ENCODE measurements around the gene PRSS8. TPM values are rescaled to one million over a fixed set of nuclear protein-coding genes. Genes with fewer than 3 reads are reported as not detected.
A peak's percentile ranks its signal among the peaks of the same experiment; 100 is the strongest.

PRSS8 gene
- total RNA-seq, 3 donors from 2014 or later (not counting 1 experiment from before 2014, with no cell fraction given): not detected

DNA sequence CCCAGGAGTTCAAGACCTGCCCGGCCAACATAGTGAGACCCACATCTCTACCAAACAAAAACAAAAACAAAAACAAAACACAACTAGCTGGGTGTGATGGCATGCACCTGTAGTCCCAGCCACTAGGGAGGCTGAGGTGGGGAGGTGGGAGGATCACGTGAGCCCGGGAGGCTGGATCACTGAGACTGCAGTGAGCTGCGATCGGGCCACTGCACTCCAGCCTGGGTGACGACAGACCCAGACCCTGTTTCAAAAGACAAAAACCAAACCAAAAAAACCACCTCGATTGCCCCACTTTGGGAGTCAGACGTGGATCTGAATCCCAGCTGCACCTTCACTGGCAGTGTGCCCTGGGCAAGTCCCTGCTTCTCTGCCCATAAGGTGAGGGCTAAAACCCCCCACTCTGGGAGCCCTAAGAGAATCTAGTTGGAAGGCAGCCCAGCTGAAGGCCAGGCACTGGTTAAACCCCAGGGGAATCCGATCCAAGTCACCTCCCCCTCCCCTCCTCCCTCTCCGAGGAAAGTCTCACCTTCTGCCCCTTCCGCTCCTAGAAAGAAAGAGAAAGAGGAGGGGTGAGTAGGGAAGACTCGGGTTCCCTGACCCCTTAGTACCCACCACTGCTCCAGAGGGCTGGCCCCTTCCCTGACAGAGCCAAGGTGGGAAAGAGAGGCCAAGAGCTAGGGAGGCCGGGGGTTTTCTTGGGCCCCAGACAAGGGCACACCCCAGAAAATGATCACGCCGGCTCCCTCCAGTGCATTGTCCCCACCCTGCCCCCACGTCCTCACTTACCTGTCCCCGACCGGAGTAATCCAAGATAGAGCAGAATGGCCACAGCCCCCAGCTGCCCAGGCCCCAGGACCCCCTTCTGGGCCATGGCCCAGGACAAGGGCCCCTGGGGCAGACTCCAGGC is 647 bp downstream of the PRSS8 start:
- Mint-ChIP-seq H3K4me3 (no peak overlapping the region), H3K27ac (no peak overlapping the region), H3K27me3 (ENCODE audit: low read depth in 2 of 2) (no peaks in the 10 kb centered on the region), H3K4me1 (no peaks in the 10 kb centered on the region), H3K36me3 (no peaks in the 10 kb centered on the region), H3K9me3 (no peaks in the 10 kb centered on the region)
- ATAC-seq: no peak
- Histone ChIP-seq H3K9me3 (ENCODE audit: control insufficient read depth, insufficient read depth, low read length) (no peaks in the 10 kb centered on the region), H3K27me3 (ENCODE audit: control insufficient read depth, insufficient read depth, low read length) (no peaks in the 10 kb centered on the region), H3K27ac (ENCODE audit: low read length) (no peak overlapping the region), H3K4me3 (ENCODE audit: low read length) (no peak overlapping the region), H3K36me3 (ENCODE audit: control insufficient read depth, insufficient read depth, low read length) (peaks cover 24% of the 10 kb centered on the region), H3K4me1 (ENCODE audit: control insufficient read depth, insufficient read depth, low read length) (peaks cover 16% of the 10 kb centered on the region)
- TF ChIP-seq, protein P1, sequence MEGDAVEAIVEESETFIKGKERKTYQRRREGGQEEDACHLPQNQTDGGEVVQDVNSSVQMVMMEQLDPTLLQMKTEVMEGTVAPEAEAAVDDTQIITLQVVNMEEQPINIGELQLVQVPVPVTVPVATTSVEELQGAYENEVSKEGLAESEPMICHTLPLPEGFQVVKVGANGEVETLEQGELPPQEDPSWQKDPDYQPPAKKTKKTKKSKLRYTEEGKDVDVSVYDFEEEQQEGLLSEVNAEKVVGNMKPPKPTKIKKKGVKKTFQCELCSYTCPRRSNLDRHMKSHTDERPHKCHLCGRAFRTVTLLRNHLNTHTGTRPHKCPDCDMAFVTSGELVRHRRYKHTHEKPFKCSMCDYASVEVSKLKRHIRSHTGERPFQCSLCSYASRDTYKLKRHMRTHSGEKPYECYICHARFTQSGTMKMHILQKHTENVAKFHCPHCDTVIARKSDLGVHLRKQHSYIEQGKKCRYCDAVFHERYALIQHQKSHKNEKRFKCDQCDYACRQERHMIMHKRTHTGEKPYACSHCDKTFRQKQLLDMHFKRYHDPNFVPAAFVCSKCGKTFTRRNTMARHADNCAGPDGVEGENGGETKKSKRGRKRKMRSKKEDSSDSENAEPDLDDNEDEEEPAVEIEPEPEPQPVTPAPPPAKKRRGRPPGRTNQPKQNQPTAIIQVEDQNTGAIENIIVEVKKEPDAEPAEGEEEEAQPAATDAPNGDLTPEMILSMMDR (IDR thresholded peaks at IDR 0.05): no peak
- intact Hi-C loops (cut with micrococcal nuclease): no loop called here
- DNase-seq: no peak
- 84% methylated on average over 15 of the region's 18 CpGs for WGBS (ENCODE audit: insufficient coverage)

DNA sequence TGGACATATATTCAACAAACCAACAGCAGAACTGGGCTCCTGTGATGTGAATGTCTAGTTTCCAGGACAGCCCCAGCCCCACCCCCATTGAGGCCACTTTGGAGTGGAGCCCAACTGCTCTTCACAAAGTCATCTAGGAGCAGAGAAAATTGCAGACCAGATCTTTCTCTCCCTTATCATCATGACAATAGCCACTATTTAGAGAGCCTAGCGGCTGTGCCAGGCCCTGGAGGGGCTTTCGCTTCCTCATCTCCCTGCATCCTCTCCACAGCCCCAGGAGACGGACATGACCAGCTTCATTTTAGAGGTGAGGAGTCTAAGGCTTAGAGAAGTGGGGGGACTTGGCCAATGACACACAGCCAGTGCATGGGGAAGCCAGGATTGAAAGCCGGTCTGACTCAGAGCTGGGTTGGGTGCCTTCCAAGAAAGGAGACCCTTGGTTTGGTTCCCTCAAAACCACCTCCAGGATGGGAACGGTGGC is 1.4 kb downstream of the PRSS8 start:
- Mint-ChIP-seq H3K4me3 (no peak overlapping the region), H3K4me1 (no peaks in the 10 kb centered on the region), H3K27me3 (ENCODE audit: low read depth in 2 of 2) (no peaks in the 10 kb centered on the region), H3K27ac (peak overlapping the region in 1 of 2 donors; percentile 28), H3K36me3 (no peaks in the 10 kb centered on the region), H3K9me3 (no peaks in the 10 kb centered on the region)
- 80% methylated on average over 4 of the region's 5 CpGs for WGBS (ENCODE audit: insufficient coverage)
- TF ChIP-seq, protein P1 (IDR thresholded peaks at IDR 0.05): no peak
- Histone ChIP-seq H3K4me1 (ENCODE audit: control insufficient read depth, insufficient read depth, low read length) (peaks cover 23% of the 10 kb centered on the region), H3K9me3 (ENCODE audit: control insufficient read depth, insufficient read depth, low read length) (no peaks in the 10 kb centered on the region), H3K36me3 (ENCODE audit: control insufficient read depth, insufficient read depth, low read length) (peaks cover 30% of the 10 kb centered on the region), H3K27me3 (ENCODE audit: control insufficient read depth, insufficient read depth, low read length) (no peaks in the 10 kb centered on the region), H3K27ac (ENCODE audit: low read length) (no peak overlapping the region), H3K4me3 (ENCODE audit: low read length) (no peak overlapping the region)
- intact Hi-C loops (cut with micrococcal nuclease): no loop called here
- ATAC-seq (no peak), DNase-seq (no peak)

DNA sequence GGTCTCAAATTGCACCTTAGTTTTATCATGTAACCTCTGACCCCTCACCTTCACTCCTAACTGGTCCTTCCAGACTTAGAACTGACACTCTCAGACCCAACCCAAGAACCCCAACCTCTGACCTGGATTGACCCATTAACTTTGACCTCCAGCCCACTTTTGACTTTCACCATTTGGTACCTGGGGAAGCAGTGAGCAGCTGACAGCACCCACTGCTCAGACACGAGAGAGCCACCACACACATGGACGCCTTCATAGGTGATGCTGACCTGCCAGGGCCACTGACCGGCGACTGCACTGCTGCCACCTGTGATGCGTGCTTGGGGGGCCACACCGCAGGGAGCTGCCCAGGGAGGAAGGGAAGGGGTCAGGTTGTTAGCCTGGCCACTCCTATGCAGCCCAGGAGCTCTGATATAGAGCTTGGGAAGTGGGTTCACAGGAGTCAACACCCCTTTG is 2.5 kb downstream of the PRSS8 start:
- WGBS (ENCODE audit: insufficient coverage): 95% methylated on average over 6 of the region's 6 CpGs
- Mint-ChIP-seq H3K9me3 (no peaks in the 10 kb centered on the region), H3K27ac (peak overlapping the region in 1 of 2 donors; percentile 28), H3K4me1 (no peaks in the 10 kb centered on the region), H3K27me3 (ENCODE audit: low read depth in 2 of 2) (no peaks in the 10 kb centered on the region), H3K36me3 (no peaks in the 10 kb centered on the region), H3K4me3 (no peak overlapping the region)
- Histone ChIP-seq H3K4me1 (ENCODE audit: control insufficient read depth, insufficient read depth, low read length) (peaks cover 34% of the 10 kb centered on the region), H3K9me3 (ENCODE audit: control insufficient read depth, insufficient read depth, low read length) (no peaks in the 10 kb centered on the region), H3K27ac (ENCODE audit: low read length) (no peak overlapping the region), H3K27me3 (ENCODE audit: control insufficient read depth, insufficient read depth, low read length) (no peaks in the 10 kb centered on the region), H3K4me3 (ENCODE audit: low read length) (no peak overlapping the region), H3K36me3 (ENCODE audit: control insufficient read depth, insufficient read depth, low read length) (peaks cover 36% of the 10 kb centered on the region)
- no peak for ATAC-seq
- no peak for DNase-seq
- intact Hi-C loops (cut with micrococcal nuclease): no loop called here
- TF ChIP-seq, protein P1 (IDR thresholded peaks at IDR 0.05): no peak

Data from natural killer cell (primary cell).